ENCODE measurements around the gene FASLG. TPM values are rescaled to one million over a fixed set of nuclear protein-coding genes. Genes with fewer than 3 reads are reported as not detected.
"Not testable (repeated sequence)": the region's sequence is repeated elsewhere in the genome, so short reads cannot be mapped to it uniquely, and the experiment has no call there.

FASLG gene, protein sequence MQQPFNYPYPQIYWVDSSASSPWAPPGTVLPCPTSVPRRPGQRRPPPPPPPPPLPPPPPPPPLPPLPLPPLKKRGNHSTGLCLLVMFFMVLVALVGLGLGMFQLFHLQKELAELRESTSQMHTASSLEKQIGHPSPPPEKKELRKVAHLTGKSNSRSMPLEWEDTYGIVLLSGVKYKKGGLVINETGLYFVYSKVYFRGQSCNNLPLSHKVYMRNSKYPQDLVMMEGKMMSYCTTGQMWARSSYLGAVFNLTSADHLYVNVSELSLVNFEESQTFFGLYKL
- under 1 TPM; 0.05 to 0.21 (median 0.16) TPM for polyA plus RNA-seq (ENCODE audit: insufficient read length in 4 of 4)

DNA sequence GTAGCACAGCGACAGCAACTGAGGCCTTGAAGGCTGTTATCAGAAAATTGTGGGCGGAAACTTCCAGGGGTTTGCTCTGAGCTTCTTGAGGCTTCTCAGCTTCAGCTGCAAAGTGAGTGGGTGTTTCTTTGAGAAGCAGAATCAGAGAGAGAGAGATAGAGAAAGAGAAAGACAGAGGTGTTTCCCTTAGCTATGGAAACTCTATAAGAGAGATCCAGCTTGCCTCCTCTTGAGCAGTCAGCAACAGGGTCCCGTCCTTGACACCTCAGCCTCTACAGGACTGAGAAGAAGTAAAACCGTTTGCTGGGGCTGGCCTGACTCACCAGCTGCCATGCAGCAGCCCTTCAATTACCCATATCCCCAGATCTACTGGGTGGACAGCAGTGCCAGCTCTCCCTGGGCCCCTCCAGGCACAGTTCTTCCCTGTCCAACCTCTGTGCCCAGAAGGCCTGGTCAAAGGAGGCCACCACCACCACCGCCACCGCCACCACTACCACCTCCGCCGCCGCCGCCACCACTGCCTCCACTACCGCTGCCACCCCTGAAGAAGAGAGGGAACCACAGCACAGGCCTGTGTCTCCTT is at the start of gene FASLG:
Gene FASLG (plus strand): TSS at position 233 of the 583 bp plus-strand sequence. CDS start 99 bp downstream, at position 332.
- no peak for DNase-seq (ENCODE audit: low read depth in 4 of 4, low spot score in 3 of 4)

DNA sequence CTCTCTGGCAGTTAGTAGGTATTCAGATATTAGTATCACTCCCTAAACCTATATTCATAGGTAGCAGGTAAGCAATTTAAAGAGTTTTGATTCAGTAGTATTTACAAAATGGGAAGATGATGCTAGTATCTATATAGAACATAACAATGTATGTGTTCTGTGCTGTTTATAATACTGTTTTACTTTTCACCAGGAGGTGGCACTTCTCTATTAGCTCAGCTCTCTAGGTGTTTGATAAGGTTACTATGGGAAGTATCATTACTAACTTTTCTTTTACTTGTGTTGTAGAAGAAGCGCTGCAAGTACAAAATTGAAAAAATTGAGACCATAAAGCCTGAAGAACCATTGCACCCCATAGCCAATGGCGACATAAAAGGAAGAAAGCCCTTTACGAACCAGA is 49.4 kb upstream of the FASLG start:
- no peak for DNase-seq (ENCODE audit: low read depth in 4 of 4, low spot score in 3 of 4)

DNA sequence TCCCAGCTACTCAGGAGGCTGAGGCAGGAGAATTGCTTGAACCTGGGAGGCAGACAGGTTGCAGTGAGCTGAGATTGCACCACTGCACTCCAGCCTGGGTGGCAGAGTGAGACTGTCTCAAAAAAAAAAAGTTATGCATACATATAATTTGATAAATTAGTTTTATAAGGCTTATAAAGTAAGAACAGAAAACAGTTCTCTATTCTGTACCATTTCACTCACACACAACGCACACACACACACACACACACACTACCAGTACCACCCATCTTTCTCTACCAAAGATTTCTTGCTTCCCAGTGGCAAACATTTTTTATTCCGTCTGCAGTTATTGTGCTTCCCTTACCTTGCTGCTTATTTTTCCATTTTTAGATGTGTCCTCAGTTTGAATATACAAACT is 46.4 kb upstream of the FASLG start:
- DNase-seq (ENCODE audit: low read depth in 4 of 4, low spot score in 3 of 4): no peak

- no peak for DNase-seq (ENCODE audit: low read depth in 4 of 4, low spot score in 3 of 4)
Observed at GRCh38 chr1:172613294-172613693, 45.6 kb upstream of the FASLG start.

DNA sequence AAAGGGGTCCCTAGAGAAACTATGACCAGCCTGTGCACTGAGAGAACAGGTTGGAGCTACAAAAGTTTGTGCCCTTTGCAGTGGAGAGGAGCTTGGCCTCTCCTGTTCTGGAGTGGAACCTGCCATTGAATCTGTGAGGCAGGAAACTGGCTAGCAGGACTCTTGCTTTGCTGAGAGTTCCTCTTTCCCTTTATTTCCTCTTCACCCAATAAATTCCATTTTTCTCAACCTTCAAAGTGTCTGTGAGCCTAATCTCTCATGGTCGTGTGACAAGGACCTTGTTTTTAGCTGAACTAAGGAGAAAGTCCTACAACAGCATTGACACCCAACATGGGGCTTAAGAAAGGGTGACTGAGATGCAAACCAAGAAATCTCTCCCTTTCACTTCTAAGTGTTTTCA is 42.7 kb upstream of the FASLG start:
- DNase-seq (ENCODE audit: low read depth in 4 of 4, low spot score in 3 of 4): no peak

DNA sequence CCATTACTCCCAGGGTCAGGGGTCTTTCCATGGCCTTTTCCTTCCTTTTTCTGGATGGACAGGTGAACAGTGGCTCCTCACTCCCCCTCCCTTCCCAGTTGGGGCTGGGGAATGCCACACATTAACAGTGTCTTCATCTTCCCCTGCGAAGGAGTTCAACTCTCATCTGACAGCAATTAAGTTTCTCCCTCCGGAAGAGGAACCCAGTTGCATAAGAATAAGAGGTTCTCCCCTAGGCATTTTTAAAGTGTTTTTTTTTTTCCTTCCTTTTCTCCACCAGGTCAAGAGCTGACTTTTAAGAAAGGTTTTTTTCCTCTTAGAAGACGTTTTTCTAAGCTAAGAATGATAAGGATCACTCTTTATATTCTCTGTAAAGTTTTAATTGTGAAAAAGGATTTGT is 42.3 kb upstream of the FASLG start:
- DNase-seq (ENCODE audit: low read depth in 4 of 4, low spot score in 3 of 4): no peak

DNA sequence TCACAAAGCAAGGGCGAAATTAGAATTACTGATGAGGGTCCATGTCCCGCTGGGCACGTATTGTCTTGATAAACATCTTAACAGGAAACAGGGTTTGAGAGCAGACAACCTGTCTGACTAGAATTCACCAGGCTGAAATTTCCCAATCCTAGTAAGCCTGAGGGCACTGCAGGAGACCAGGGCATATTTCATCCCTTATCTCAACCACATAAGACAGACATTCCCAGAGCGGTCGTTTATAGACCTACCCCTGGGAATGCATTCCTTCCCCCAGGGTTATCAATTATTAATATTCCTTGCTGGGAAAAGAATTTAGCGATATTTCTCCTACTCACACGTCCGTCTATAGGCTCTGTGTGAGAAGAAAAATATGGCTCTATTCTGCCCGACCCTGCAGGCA is 38.3 kb upstream of the FASLG start:
- not testable (repeated sequence) for DNase-seq (ENCODE audit: low read depth in 4 of 4, low spot score in 3 of 4)

GRCh38 chr1:172622541-172622940 is 36.4 kb upstream of the FASLG start:
- no peak for DNase-seq (ENCODE audit: low read depth in 4 of 4, low spot score in 3 of 4)

DNA sequence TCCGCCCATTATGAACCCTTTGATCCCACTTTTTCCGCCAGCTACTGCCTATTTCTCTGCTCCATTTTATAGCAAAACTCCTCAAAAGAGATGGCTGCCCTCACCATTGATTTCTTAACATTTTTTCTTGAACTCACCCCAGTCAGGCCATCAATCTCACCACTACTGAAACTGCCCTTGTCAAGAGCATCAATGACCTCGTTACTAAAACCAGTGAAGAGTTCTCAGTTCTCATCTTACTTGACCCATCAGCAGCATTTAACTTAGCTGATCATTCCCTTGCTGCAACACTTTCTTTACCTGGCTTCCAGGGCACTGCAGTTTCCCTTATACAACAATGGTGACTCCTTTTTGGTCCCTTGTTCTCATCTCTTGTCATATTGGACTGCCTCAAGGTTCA is 35.2 kb upstream of the FASLG start:
- no peak for DNase-seq (ENCODE audit: low read depth in 4 of 4, low spot score in 3 of 4)

- no peak for DNase-seq (ENCODE audit: low read depth in 4 of 4, low spot score in 3 of 4)
Observed at GRCh38 chr1:172626845-172627244, 32.1 kb upstream of the FASLG start.

- no peak for DNase-seq (ENCODE audit: low read depth in 4 of 4, low spot score in 3 of 4)
Observed at GRCh38 chr1:172627702-172628101, 31.2 kb upstream of the FASLG start.

GRCh38 chr1:172628401-172628800 is 30.5 kb upstream of the FASLG start:
- DNase-seq (ENCODE audit: low read depth in 4 of 4, low spot score in 3 of 4): no peak

- DNase-seq (ENCODE audit: low read depth in 4 of 4, low spot score in 3 of 4): no peak
Observed at GRCh38 chr1:172629170-172629569, 29.7 kb upstream of the FASLG start.

DNA sequence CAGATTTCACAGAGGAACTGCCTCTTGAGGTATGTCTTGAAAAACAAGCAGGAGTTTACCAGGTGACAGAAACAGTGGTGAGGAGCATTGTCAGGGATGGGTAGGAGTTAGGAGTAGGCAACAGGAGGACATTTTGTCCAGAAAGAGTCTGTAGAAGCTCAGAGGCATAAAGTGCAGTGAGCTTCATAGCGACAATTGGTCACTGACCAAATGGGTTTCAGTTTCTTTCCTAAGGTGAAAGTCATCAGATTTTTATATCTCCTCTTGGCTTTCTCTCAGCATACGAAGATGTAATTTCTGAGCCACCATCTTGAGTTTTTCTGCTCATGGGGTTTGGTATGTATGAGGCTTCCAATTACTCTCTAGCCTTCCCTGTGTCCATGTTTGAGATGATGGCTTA is 29.3 kb upstream of the FASLG start:
- DNase-seq (ENCODE audit: low read depth in 4 of 4, low spot score in 3 of 4): no peak

- no peak for DNase-seq (ENCODE audit: low read depth in 4 of 4, low spot score in 3 of 4)
Observed at GRCh38 chr1:172630056-172630818, 28.7 kb upstream of the FASLG start.

DNA sequence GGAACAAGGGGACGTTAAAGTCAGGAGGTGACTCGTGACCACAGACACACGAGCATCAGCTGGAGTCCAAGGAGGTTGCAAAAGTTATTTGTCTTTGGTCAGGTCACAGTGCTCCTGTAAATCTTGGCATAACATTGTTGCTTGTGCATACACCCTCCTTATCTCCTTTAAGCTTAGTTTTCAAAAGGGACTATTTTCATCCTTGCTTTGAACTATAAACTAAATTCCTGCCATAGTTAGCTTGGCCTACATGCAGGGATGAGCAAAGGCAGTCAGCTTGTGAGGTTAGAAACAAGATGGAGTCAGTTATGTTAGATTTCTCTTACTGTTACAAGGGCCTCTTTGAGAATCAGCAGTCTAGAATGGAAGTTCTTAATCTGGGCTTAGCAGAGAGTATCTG is 28.0 kb upstream of the FASLG start:
- DNase-seq (ENCODE audit: low read depth in 4 of 4, low spot score in 3 of 4): no peak

DNA sequence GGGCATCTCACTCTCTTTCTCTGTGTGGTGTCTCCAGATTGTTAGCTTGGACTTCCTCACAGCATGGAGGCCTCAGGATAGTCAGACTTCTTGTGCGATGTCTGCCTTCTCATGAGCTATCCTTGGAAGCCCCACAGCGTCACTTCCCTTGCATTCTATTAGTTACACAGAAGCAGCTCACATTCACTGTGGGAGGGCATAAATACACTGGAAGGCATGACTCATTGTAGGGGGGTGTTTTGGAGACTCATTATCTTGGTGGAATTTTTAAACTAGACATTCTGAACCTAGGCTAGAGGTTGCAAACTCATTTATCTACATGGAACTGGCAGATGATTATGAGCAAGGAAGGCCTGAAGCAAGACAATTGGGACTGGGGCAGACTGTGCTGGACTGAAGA is 21.4 kb upstream of the FASLG start:
- DNase-seq (ENCODE audit: low read depth in 4 of 4, low spot score in 3 of 4): no peak

DNA sequence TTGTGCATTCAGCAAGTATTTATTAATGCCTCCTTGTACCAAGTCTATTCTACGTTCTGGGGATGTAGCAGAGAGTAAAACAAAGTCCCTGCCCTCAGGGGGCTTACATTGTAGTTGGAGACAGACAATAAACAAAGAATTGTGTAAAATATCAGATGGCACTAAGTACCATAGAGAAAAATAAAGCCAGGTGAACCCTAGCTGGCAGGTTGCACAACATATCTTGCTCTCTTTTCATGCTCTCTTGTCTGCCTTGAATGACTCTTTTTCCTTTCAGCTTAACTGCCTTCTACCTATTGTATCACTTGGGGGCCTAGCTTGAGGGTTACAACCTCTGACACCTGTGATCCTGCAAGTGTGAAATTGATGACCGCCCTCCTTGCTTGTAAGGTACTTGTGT is 20.7 kb upstream of the FASLG start:
- no peak for DNase-seq (ENCODE audit: low read depth in 4 of 4, low spot score in 3 of 4)

- no peak for DNase-seq (ENCODE audit: low read depth in 4 of 4, low spot score in 3 of 4)
Observed at GRCh38 chr1:172638885-172639831, 19.7 kb upstream of the FASLG start.

DNA sequence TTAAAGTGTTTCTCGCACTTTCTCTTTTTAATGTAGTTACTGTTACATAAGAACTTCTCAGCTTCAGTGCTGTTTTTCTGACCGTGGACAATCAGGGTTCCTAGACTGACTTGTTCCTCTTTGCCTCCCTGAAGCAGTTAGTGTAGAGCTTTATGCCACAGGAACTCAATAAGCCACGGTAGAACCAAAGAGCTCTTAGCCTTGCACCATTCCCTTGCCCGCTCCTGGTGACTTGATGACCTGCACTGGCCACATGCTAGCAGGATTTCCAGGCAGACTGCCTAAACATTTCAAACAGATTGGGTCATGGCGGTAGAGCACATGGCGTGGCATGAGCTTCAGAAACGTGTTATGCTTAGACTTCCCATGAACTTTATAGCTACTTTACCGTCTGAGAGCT is 18.8 kb upstream of the FASLG start:
- no peak for DNase-seq (ENCODE audit: low read depth in 4 of 4, low spot score in 3 of 4)

- no peak for DNase-seq (ENCODE audit: low read depth in 4 of 4, low spot score in 3 of 4)
Observed at GRCh38 chr1:172641492-172641891, 17.4 kb upstream of the FASLG start.

Measured in right renal pelvis (tissue), 4 donors.